ENCODE measurements around the gene AKNA. TPM values are rescaled to one million over a fixed set of nuclear protein-coding genes. Genes with fewer than 3 reads are reported as not detected.

AKNA gene
- total and polyA plus RNA-seq, 7 donors, result 9.9 to 81.6 (median 16.9) TPM

DNA sequence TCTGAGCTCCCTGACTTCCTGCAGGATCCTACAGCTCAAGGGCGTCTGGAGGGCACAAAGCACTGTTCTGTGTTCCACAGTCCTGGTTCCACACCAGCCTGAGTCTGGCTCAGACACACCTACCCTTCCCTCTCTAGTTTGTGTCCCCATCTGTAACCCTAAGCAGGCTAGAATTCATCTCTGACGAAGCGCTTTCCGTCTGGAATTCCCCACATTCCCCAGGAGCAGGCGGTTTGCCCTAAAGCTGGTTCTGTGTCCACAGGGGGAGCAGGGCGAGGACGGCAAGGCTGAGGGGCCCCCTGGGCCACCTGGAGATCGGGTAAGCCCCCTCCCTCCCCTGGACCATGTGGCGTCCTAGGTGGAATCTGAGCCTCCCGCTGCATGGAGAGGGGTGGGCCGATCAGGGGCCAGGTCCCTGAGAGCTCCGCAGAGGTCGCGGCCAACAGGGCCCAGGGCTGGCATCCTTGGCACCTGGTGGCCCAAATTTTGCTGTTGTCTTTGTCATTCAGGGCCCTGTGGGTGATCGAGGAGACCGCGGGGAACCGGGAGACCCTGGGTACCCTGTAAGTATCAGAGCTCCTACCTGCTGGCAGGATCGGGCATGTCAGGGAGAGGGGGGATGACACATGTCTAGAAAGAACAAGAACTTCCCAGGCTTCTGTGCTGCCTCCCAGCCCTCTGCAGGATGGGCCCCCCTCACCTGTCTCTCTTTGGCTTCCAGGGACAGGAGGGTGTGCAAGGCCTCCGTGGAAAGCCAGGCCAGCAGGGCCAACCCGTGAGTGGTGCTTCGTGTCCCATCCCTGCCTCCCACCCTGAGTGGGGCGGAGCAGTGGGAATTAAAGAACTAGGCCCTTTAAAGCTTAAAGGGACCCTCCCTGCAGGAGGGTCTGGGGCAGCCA lies 99.3 kb downstream of the AKNA start:
- H3K27me3 ChIP-seq, result no peaks in the 10 kb centered on the region
- no peak overlapping the region for H3K27ac ChIP-seq
- H3K9me3 ChIP-seq, result no peaks in the 10 kb centered on the region
- WGBS, 2 donors, result 67 to 73% methylated on average over 23 of the region's 23 CpGs
- peaks cover 0 to 11% (median 0%) of the 10 kb centered on the region in 4 donors for H3K36me3 ChIP-seq
- TF ChIP-seq, protein P1, sequence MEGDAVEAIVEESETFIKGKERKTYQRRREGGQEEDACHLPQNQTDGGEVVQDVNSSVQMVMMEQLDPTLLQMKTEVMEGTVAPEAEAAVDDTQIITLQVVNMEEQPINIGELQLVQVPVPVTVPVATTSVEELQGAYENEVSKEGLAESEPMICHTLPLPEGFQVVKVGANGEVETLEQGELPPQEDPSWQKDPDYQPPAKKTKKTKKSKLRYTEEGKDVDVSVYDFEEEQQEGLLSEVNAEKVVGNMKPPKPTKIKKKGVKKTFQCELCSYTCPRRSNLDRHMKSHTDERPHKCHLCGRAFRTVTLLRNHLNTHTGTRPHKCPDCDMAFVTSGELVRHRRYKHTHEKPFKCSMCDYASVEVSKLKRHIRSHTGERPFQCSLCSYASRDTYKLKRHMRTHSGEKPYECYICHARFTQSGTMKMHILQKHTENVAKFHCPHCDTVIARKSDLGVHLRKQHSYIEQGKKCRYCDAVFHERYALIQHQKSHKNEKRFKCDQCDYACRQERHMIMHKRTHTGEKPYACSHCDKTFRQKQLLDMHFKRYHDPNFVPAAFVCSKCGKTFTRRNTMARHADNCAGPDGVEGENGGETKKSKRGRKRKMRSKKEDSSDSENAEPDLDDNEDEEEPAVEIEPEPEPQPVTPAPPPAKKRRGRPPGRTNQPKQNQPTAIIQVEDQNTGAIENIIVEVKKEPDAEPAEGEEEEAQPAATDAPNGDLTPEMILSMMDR (IDR thresholded peaks at IDR 0.05), result no peak
- TF ChIP-seq POLR2AphosphoS5 (IDR thresholded peaks at IDR 0.05), result no peak
- no peak for TF ChIP-seq EP300 (IDR thresholded peaks at IDR 0.05)
- TF ChIP-seq POLR2A (IDR thresholded peaks at IDR 0.05), result no peak
- H3K4me1 ChIP-seq, result peaks cover 0 to 12% (median 3%) of the 10 kb centered on the region in 4 donors
- H3K4me3 ChIP-seq, result no peak overlapping the region
- peak; percentile 57 for DNase-seq
- intact Hi-C loops (cut with DNase I), result no loop called here

DNA sequence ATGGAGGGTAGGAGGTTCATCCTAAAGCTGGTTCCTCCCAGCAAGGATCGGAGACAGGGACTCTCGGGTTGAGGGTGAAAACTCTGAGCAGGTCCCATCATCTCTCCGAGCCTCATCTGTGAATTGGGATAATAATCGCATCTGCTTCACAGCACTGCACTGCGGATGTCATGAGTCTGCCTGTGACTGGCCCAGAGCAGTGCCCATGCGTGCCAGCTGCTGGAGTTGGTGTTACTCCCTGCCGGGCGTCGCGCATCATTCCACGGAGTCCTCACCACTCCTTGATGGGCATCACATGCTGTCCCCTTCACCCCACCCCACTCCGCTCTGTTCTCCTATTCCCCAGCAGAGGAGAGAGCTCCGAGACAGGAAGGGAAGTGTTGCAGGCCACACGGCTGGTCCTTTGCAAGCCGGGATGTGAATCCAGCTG lies 100.0 kb downstream of the AKNA start:
- H3K27me3 ChIP-seq, result no peaks in the 10 kb centered on the region
- H3K4me1 ChIP-seq, result peaks cover 0 to 12% (median 3%) of the 10 kb centered on the region in 4 donors
- no peak overlapping the region for H3K4me3 ChIP-seq
- WGBS, 2 donors, result 85% methylated on average over 15 of the region's 15 CpGs
- intact Hi-C loops (cut with DNase I), result no loop called here
- peaks cover 0 to 8% (median 0%) of the 10 kb centered on the region in 4 donors for H3K36me3 ChIP-seq
- DNase-seq, result peak; percentile 59
- TF ChIP-seq EP300 (IDR thresholded peaks at IDR 0.05), result no peak
- no peak for TF ChIP-seq POLR2A (IDR thresholded peaks at IDR 0.05)
- TF ChIP-seq POLR2AphosphoS5 (IDR thresholded peaks at IDR 0.05), result no peak
- TF ChIP-seq, protein P1 (IDR thresholded peaks at IDR 0.05), result no peak
- no peaks in the 10 kb centered on the region for H3K9me3 ChIP-seq
- no peak overlapping the region for H3K27ac ChIP-seq

DNA sequence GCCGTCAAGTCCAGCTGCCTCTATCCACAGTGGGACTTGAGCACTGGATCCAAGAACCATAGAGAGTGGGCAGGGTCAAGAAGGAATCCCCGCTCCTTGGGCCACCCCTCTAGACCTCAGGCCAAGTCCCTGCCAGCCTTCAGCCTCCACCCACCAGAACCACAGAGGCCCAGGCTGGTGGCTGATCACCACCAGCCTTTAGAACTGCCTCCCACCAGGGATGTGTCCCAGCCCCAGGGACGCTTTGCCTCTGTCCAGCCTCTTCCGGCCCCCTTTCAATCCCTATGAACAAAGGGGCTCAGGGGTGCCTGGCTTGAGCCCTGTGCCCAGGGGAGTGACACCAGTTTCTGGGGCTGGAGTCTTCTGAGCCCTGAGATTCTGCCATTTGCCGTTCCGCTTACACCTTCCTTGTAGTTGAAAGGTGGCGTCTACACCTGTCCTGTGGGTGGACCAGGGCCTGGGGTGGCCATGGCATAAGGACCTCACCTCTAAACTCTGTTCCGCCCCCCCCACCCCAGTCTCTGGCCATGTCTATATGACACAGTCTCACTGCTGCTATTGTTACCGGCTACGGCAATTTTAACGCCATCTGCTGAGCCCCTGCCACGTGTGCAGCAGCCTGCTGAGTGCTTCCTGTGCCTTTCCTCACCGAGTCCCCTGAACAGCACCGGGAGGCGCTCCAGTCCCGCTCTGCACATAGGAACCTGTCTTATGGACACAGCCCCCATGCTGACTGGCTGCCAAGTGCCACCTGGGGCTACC lies 100.6 kb downstream of the AKNA start:
- Histone ChIP-seq H3K4me1 (peaks cover 0 to 12% (median 3%) of the 10 kb centered on the region in 4 donors), H3K4me3 (no peak overlapping the region), H3K9me3 (no peaks in the 10 kb centered on the region), H3K27ac (no peak overlapping the region), H3K36me3 (peaks cover 0 to 2% (median 0%) of the 10 kb centered on the region in 4 donors), H3K27me3 (no peaks in the 10 kb centered on the region)
- WGBS, 2 donors, result 85 to 87% methylated on average over 16 of the region's 16 CpGs
- DNase-seq, result peak; percentile 63
- intact Hi-C loops (cut with DNase I), result no loop called here
- TF ChIP-seq POLR2A (IDR thresholded peaks at IDR 0.05) (no peak), POLR2AphosphoS5 (IDR thresholded peaks at IDR 0.05) (no peak), EP300 (IDR thresholded peaks at IDR 0.05) (no peak)
- TF ChIP-seq, protein P1 (IDR thresholded peaks at IDR 0.05), result no peak

DNA sequence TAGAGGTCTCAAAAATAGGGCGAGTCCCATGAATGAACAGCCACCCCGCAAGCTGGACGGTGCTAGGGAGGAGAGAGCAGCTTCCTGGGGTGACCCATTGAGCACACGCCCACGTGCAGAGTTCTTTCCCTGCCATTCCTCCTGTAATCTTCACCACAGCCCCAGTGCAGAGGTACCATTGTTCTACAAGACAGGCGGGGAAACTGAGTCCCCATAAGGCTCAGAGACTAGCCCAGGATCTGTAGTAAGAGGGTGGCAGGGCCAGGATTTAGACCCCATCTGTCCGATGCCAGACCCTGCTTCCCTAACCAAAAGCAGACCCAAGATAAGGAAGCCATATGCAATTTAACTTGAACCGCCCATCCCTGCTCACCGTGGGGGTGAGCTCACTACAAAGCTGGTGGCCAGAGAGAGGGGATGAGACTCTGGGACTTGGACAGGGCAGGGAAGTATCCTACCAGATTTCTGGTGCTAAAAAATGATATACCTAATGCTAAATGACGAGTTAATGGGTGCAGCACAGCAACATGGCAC lies 101.6 kb downstream of the AKNA start:
- intact Hi-C loops (cut with DNase I), result no loop called here
- Histone ChIP-seq H3K4me1 (peaks cover 0 to 12% (median 3%) of the 10 kb centered on the region in 4 donors), H3K36me3 (no peaks in the 10 kb centered on the region), H3K9me3 (no peaks in the 10 kb centered on the region), H3K4me3 (no peak overlapping the region), H3K27ac (no peak overlapping the region), H3K27me3 (no peaks in the 10 kb centered on the region)
- TF ChIP-seq, protein P1 (IDR thresholded peaks at IDR 0.05), result no peak
- TF ChIP-seq EP300 (IDR thresholded peaks at IDR 0.05) (no peak), POLR2AphosphoS5 (IDR thresholded peaks at IDR 0.05) (no peak), POLR2A (IDR thresholded peaks at IDR 0.05) (no peak)
- DNase-seq, result peak; percentile 27
- WGBS, 2 donors, result 81 to 87% methylated on average over 10 of the region's 10 CpGs

Data from sigmoid colon (tissue), 7 donors.